Skeletal muscle cell (primary cell): ENCODE data around the gene KLF15.

Experiments used
- DNase-seq: peaks from one replicate; pipeline ENCODE4 v3.0.0-alpha.2; 2010; ENCODE audit warnings: low read depth
- H3K4me3 ChIP-seq: 2 replicates; pipeline ENCODE4 v1.5.1; 2011; ENCODE audit warnings: low read depth, mild to moderate bottlenecking, control low read depth, low read length, moderate library complexity

Gene KLF15

DNA sequence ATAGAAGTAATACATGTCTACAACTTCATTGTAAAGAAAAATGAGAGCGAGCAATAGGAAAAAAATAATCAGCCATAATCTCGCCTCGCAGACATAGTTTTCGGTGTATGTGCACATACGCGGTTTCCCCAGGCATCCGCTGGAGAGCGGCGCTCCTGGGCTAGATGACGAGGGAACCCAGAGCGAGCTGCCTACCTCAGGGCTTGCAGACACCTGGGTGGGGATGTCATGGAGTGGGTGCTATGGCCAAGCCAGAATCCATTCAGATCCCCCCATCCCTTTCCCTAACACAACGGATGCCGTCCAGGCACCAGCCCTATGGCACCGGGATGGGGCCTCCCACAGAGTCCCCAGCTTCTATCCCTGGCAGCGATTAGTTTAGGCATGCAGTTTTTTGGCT lies 33.0 kb upstream of the KLF15 start:
- no peak for DNase-seq
- H3K4me3 ChIP-seq = no peak overlapping the region

DNA sequence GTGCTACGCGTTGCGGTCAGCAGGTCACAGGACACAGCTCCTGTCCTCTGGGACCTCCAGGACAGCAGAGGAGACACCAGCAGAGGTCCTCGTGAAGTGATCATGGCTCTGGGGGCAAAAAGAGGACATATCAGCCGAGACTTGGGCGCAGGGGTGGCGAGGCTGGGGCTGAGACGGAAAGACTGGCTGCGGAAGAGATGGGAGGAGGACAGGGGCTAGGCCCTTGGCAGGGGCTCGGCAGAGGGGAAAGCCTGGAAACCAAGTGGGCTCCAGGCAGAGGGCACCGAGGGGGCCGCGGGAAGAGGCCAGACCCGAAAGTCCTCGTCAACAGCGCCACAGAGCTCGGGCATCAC lies 32.6 kb upstream of the KLF15 start:
- no peak for DNase-seq
- H3K4me3 ChIP-seq = no peak overlapping the region

DNA sequence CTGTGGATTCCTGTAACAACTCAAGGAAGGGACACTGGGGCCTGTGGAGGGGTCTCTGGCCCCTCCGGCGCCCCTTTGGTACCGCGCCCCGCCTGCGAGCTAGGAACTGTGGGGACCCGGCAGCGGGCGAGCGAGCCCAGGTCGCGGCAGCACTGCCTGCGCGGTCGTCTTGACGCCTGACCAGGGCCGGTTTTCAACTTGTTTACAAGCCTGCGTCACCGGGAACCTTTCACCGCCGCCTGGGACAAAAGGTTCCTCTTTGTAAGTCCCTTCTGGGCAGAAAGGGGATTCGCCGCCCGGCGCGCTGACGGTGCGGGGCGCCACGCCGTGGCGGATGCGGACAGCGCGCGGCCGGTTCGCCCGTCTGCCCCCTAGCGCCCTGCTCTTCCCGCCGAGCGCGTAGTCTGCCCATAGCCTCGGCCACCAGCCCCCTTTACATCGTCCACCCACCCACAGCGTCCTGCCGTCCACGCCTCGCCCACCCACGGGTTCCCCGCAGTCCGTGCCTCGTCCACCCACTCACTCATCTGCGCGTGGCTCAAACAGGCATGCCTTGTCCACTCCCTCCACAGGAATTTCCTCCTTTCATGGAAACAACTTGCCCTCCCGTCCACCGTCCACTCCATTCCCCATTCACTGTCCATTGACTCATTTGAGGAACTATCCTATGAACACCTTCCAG lies 32.0 kb upstream of the KLF15 start:
- peak; percentile 38 for DNase-seq
- H3K4me3 ChIP-seq = peak overlapping the region; percentile 51

DNA sequence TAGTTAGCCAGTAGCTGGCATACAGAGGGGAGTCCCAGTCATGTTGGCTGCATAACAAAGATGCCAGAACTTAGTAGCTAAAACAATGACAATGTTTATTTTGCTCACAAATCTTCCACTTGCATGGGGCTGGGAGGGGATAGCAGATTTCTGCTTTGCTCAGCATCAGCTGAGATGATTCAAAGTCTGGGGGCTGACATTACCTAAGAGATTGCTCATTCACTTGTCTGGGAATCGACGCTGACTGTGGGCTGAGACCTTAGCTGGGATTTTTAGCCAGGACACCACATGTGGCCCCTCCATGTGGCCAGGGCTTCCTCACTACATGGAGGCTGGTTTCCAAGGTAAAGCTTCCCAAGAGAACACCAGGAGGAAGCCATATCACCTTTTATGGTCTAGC lies 24.8 kb upstream of the KLF15 start:
- DNase-seq = no peak
- no peak overlapping the region for H3K4me3 ChIP-seq

DNA sequence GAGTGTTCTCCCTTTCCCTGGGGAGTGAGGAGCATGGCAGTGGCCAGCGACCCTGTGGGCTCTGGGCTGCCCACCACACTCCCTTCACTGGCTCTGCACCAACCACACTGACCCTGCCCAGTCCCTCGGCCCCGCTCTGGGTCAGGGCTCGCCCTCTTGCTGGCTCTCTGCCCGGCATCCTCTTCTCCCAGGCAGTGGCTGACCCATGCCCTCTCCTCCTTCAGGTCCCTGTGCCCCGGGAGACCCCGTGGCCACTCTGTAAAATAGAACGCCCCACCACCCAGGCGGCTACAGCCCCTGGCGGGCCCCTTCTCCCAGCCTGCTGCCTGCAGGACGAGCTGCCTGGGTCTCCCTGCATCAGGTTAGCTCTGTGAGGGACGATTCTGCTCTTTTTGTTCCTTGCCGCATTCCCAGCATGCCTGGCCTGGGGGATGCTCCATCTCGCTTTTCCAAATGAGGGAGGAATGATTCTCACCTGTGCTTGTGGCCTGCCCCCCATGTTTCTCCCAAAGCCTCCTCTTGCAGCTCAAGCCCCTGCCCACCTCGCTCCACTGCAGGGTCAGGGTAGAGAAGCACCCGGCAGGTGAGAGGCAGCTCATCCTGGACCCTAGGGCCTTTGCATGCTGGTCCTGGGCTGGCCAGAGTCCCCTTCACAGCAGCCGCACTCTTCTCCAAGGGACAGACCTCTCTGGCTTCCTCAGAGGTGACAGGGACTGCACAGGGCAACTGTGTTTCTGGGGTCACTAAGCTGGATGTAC lies 23.0 kb upstream of the KLF15 start:
- DNase-seq = no peak

DNA sequence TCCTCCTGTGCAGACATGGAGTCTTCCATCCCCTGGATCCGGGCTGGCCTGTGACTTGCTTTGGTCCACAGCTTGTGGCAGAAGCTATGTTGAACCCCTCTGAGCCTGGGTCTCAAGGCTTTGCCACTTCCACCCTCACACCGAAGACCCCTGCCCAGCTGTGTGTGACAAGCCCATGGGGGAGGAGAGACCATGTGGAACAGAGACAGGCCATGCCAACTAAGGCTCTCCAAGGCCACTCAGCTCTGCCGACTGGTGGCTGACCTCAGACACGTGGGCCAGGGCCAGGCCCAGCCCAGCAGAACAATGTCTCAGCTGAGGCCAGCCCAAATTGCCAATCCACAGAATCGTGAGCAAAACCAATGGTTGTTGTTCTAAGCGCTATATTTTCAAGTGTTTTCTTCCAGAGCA lies 21.1 kb upstream of the KLF15 start:
- no peak overlapping the region for H3K4me3 ChIP-seq
- DNase-seq = no peak

More for the DNA sequence above, 23.0 kb upstream of the KLF15 start:
- H3K4me3 ChIP-seq = no peak overlapping the region

DNA sequence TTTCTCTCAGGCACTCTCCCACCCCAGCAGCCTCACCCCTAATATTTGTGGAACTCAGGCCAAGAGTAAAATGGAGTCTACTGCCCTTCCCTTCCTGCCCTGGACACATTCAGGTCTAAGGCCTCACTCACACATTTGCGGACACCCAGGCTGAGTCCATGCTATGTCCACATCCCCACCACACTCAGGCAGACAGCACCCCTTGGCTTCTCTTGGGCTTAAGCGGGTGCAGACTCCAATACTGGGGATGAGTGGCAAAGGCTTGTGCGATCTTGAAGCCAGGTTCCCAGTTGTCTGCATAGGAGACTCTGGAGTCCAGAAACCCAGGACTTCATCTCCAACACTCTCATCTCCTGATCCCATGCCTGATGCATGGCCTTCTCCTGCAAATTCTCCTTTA lies 20.0 kb upstream of the KLF15 start:
- no peak overlapping the region for H3K4me3 ChIP-seq
- no peak for DNase-seq

DNA sequence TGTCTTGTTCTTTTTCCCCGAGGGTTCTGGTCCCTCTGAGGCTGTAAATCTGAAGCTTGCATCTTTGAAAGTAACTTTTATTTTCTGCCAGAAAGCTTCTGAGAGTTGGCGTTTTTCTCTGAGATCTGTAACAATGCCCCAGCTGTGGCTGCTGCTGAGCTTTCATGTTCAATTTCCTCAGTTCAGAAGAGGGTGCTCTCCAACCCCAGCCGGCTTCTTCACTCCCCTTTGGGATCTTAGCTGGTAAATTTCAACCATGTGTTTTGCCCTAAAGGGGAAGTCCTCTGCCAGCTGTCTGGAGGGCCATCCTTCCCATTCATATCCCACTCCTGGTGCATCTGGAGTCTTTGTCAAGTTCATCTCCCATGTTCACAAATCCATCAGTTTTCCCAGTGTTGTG lies 19.2 kb upstream of the KLF15 start:
- H3K4me3 ChIP-seq = no peak overlapping the region
- no peak for DNase-seq

DNA sequence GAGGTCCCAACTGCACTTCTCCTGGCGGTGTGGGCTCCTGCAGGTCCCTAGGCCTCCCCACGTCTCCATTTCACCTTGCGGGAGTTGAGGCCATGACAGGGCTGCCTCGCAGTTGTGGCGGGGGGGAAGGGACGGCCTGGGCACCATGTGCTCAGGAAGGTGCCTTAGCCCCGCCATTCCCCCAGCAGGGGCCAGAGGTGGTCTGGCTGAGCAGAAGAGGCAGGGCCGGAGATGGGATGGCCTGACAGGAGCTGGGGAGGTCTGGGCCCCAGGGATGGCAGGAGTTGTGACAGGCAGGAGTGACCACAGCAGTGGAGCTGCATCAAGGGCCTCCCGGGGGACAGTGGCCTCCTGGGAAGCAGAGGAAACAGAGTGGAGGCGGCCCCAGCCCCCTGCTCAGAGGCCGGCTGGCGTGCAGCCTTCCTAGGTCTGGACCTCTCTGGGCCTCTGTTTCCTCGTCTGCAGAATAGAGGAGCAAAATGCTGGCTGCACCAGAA lies 18.7 kb upstream of the KLF15 start:
- DNase-seq = no peak
- no peak overlapping the region for H3K4me3 ChIP-seq

DNA sequence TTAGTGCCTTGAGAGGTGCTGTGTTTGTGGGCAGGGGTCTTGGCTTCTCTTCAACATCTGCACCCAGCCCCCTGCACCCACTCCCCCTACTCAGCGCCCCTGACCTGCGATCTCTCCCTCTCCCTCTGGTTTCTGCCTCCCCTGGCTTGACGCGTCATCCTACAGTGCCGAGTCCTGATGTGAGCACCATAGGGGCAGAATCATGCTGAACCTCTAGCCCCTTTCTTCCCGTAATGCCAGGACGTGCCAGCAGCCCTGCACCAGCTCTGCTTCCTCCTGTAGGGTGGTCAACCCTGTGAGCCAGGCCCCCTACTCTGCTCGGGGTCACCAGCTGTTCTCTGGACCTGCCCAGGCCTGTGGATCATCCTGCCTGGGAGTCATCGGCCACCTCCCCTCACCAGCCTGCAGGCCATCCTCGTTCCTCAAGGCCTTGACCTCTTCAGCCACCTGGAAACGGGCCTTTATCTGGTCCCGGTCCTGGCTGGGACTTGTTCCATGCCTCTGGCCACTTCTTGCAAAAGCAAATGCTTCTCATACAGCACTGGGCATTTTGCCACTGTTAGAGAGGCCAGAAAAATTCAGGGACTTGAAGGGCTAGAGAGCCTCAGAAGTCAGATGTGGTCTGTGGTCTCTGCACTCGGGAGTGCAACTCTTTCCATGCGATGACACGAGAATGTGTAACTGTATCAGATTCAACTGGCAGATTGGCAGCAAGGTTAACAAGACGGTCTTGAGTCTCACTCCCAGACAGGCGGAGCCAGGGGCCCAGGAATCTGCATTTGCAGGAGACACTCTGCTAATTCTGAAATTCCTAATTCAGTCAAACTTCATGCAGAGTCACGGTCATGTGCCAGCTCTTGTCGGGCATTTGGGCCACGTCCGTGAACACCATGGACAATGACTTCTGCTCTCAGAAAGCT lies 16.7 kb upstream of the KLF15 start:
- H3K4me3 ChIP-seq = no peak overlapping the region
- DNase-seq = no peak

DNA sequence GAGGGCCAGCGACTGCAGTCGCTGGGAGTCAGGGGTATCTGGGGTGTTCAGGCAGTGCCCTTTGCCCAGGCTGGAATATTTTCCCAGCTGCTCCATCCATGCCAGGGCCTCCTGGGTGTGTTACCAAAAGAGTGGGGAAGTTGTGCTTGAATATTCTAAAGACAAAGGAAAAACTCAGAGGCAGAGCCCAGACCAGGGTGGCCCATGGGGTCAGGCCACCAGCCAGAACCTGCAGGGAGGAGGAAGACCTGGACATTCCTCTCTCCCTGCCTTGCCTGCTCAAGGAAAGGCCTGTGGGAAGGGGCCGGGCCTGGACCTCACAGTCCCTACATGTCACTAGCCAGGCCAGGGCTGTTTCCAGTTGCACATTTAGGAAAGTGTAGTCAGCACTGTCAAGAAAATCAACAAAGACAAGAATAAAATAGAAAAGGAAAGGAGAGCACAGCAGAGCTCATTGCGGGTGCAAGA lies 16.0 kb upstream of the KLF15 start:
- no peak for DNase-seq
- H3K4me3 ChIP-seq = no peak overlapping the region

DNA sequence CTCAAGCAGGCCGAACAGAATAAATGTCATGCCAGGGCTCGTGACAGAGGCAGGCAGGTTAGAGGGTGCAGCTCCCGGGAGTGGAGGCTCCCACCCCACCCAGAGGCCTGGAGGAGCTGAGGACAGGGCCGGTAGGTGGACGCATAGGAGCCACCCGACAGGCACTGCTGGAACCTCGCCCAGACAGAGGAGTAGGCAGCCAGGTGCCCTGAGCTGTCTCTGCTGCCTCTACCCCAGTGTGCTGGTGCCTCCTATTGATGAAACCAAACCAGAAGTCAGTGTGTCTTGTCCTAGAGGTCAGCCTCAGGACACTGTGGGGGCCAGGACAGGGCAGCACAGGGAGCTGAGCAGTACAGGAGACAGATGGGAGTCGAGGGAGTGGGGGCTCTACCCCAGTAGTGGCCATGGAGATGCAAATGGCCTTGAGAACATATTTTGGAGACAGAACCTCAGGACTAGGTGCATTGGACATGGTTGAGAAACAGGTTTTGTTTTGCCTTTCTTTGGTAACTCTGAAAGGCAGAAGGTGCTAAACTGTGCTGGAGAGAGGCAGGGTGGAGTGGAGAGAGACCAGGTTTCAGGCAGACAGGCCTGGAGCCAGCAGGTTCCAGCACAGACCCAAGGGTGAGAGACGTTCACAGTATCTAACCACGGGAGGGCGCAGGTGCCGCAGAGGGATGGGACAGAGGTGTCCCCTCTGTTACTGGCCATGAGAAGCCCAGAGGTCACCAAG lies 15.4 kb upstream of the KLF15 start:
- no peak overlapping the region for H3K4me3 ChIP-seq
- DNase-seq = no peak

DNA sequence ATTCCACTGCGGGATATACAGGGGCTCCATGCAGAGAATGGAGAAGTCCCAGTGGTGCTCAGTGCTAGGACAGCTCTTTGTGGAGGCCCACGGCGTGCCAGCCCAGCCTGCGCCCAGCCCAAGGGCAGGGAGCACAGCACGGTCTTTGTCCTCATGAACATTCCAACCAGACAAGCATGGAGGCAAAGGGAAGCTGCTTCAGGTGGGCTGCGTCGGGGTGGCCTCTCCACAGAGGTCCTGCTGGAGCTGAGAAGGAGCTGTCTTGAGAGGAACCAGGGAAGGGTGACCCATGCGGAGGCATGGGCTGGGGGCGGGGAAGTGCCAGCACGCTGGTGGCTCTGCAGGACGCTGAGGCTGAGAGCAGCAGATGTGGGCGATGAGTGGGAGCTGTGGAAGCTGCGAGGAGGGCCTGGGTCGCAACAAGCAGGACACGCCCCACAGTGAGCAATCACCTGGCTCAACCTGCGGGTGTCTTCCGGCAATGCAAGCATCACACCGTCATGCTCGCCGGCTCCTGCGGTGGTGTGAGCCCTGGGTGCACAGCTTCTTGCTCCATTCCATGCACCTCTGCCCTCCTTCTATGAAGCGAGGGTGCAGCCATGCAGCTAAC lies 14.0 kb upstream of the KLF15 start:
- no peak for DNase-seq
- H3K4me3 ChIP-seq = no peak overlapping the region

DNA sequence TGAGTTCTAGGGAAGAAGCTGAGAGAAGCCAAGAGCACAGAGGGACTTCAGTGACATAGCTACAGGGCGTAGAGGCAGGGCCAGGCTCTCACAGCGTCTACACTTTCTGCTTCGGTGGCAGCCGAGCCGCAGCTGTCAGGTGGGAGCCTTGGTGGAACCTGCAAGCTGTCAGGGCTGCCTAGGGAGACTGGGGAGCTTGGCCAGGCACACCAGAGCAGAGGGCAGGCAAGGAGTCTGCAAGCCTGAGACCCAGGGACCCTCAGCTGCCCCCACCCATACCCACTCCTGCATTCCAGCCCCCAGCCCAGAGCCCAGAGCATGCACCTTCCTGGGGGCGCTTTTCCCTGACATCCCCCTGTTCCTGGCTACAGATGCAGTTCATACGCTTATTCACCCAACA lies 13.4 kb upstream of the KLF15 start:
- DNase-seq = no peak

DNA sequence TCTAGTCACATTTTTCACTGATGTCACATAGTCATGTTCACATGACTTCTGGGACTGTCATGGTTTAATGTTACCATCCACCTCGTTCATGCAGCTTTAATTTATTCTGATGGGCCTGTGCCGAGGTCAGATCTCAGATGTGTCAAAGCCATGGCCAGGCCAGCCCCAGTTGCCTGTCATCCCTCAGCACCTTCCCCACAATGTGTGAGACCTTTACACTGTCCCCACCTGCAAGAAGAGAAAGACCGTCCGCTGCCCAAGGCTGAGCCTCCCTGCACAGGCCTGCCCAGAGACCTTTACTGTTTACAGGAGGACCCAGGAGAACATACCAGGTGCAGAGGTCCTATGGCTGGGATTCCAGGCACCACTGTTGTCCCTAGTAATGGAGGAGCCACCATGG lies 12.8 kb upstream of the KLF15 start:
- no peak for DNase-seq
- H3K4me3 ChIP-seq = no peak overlapping the region

More for the DNA sequence above, 13.4 kb upstream of the KLF15 start:
- H3K4me3 ChIP-seq = no peak overlapping the region

DNA sequence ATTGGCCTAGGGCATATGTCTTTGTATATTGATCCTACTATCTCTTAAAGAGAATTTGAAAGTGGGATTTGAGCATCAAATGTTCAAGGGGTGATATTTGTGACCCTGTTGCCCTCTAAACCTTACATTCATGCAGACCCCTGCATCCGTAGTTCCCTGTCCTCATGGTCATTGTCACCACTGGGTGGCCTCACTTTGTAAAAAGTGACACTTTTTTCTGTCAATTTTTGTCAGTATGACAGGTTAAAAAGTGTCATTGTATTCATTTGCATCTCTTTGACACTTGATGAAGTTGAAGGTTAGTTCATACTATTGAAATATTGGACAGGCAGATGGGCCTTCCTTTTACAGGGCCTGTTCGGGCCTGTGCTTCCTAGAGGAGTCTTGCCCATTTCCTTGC lies 12.3 kb upstream of the KLF15 start:
- no peak overlapping the region for H3K4me3 ChIP-seq
- DNase-seq = no peak

DNA sequence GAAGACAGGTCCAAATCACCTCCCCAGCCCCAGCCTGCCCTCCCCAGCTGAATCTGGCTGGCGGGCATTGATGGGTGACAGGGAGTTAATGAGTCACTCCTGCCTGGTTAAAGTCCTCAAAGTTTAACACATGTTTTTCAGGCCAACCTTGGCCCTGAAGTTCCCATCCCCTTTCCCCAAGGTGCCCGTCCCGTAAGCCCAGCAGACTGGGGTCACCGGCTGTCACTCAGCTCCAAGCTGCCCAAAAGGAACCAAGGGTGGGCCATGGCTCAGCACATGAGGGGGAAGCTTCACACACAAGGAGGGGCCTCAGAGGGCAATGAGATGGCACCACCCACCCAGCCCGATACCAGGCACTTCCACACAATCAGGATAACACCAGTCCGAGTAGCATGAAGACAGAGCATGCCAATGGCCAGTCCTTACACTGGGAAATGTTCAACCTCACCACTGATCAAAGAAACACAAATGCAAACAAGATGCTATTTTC lies 10.2 kb upstream of the KLF15 start:
- no peak for DNase-seq
- H3K4me3 ChIP-seq = no peak overlapping the region

DNA sequence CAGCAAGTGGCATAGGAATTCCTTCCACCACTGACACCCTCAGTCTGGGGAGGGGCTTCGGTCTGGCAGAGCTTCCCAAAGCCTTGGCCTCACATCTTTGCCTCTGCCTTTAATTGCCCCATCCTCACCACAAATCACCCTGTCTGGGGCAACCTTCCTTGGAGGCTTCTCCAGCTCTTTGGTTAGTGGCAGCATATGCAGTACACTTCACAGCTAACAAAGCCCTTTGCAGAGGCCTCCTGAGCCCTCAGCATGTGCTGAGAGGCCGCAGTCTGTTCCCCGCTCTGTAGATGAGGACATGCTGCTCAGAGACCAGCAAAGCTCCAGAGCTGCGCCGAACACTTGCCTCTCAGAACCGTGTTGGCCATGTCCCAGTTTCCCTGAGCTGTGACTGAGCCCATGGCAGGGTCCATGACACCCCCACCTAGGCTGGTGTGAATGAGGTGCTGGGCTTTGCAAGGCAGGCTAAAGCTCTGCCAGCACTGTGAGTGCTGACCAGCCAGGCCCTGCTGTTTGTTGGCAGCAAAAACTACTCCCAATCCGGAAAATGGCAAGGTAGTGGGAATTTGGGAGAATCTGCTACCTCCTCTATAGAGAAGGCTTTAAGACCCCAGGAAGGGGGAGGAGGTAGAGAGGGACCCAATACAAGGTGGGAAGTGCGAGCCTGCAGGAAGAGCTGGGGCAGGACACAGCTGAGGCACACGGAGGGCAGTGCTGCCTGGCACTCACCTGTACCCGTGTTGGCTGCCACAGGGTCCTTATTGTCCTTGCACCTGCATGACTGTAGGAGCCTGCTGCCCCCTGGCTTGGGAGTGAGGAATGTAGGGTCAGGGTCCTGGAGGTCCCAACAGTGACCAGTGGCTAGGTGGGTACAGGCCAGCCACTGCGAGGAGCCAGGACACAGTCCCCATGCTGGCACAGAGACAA lies 8.4 kb upstream of the KLF15 start:
- no peak for DNase-seq
- H3K4me3 ChIP-seq = no peak overlapping the region
